Kidney (tissue), 14 donors: ENCODE measurements around the gene LPAR3. TPM values are rescaled to one million over a fixed set of nuclear protein-coding genes. Genes with fewer than 3 reads are reported as not detected.

Source experiments
- DNase-seq, 5 donors: peaks; one replicate each; pipeline ENCODE4 v3.0.0-alpha.2; 2013 to 2020
- FAIRE-seq: peaks from 2 replicates; lab custom pipeline; 2012; peaks lifted over from hg19 to GRCh38; lab: Jason Lieb, UNC
- H3K27ac ChIP-seq, 2 donors: one replicate each; pipeline ENCODE4 v1.7.0; 2013; ENCODE audit warnings: low read depth in 2 of 2, low read length in 2 of 2, inconsistent platforms in 1 of 2
- H3K27me3 ChIP-seq: one replicate; pipeline ENCODE4 v1.7.1; 2013; ENCODE audit warnings: low read length, inconsistent platforms; ENCODE audit not compliant: control insufficient read depth, insufficient read depth
- H3K36me3 ChIP-seq, 3 donors: one replicate each; pipeline versions ENCODE4 v1.7.0 to v1.7.1; 2013; ENCODE audit warnings: low read length in 3 of 3, control low read depth in 1 of 3, inconsistent platforms in 1 of 3; ENCODE audit not compliant: insufficient read depth in 3 of 3, control insufficient read depth in 2 of 3
- H3K4me1 ChIP-seq, 3 donors: one replicate each; pipeline versions ENCODE4 v1.7.0 to v1.7.1; 2013; ENCODE audit warnings: low read length in 3 of 3, inconsistent platforms in 1 of 3, low read depth in 1 of 3; ENCODE audit not compliant: control insufficient read depth in 2 of 3, insufficient read depth in 2 of 3
- H3K4me3 ChIP-seq, 3 donors: one replicate each; pipeline versions ENCODE4 v1.7.0 to v1.8.1; 2013; ENCODE audit warnings: low read length in 3 of 3, control low read depth in 1 of 3, inconsistent platforms in 1 of 3
- H3K9ac ChIP-seq, 3 donors: one replicate each; pipeline versions ENCODE4 v1.7.0 to v1.7.1; 2013; ENCODE audit warnings: low read length in 3 of 3, control low read depth in 1 of 3, inconsistent platforms in 1 of 3
- H3K9me3 ChIP-seq, 3 donors: one replicate each; pipeline versions ENCODE4 v1.7.0 to v1.7.1; 2013; ENCODE audit warnings: low read length in 3 of 3, control low read depth in 1 of 3, inconsistent platforms in 1 of 3; ENCODE audit not compliant: control insufficient read depth in 2 of 3, insufficient read depth in 1 of 3
- CTCF ChIP-seq: IDR thresholded peaks from 3 replicates; pipeline ENCODE4 v1.5.1; 2012; ENCODE audit warnings: mild to moderate bottlenecking, moderate library complexity, borderline replicate concordance; ENCODE audit not compliant: insufficient read depth; ENCODE audit errors: extremely low read depth
- intact Hi-C: fragments of 100-400 bp; cut with DNase I; formaldehyde crosslinking; loops from one replicate; pipeline ENCODE4 v1.11.1; 2022
- polyA plus RNA-seq: library from polyadenylated mRNA; stranded (reverse); fragments of 350-450 nt; fragmentation: Illumina TruSeq; extraction: RNeasy Lipid Tissue Mini Kit (QIAGEN cat#74804); gene quantifications from one replicate; pipeline ENCODE4 v1.2.3, GENCODE V29; 2014; ENCODE audit warnings: low read depth, low replicate concordance; ENCODE audit not compliant: insufficient read depth
- total RNA-seq: library from RNA; stranded (reverse); fragmentation: NEBNext Ultra II Directional; extraction: Animal tissue kit (Norgen Biotek cat#: 25700); gene quantifications from one replicate; pipeline ENCODE4 v1.2.1, GENCODE V29; 2021
- donor health status: control.
- donor health status: control.
- donor health status: control.
- donor health status: control.
- donor health status: control.
- donor health status: DM: yes; HTN: yes; CAD: no.
- donor health status: Normal renal cell carcinoma (clear cell type).

The LPAR3 gene
- total and polyA plus RNA-seq, 2 donors from 2014 or later: 0.22 TPM; not detected in 1

- Histone ChIP-seq H3K4me3 (no peak overlapping the region), H3K9ac (no peak overlapping the region), H3K27me3 (no peaks in the 10 kb centered on the region), H3K9me3 (no peaks in the 10 kb centered on the region), H3K4me1 (no peaks in the 10 kb centered on the region), H3K36me3 (no peaks in the 10 kb centered on the region), H3K27ac (no peak overlapping the region)
- intact Hi-C loops: no loop called here
- DNase-seq (no peak), FAIRE-seq (no peak)
- TF ChIP-seq CTCF: no peak
Observed at GRCh38 chr1:84861988-84862644, 30.9 kb downstream of the LPAR3 start.

- Histone ChIP-seq H3K4me3 (no peak overlapping the region), H3K9ac (no peak overlapping the region), H3K9me3 (no peaks in the 10 kb centered on the region), H3K4me1 (no peaks in the 10 kb centered on the region), H3K36me3 (no peaks in the 10 kb centered on the region), H3K27ac (no peak overlapping the region), H3K27me3 (no peaks in the 10 kb centered on the region)
- DNase-seq: no peak
- intact Hi-C loops: no loop called here
- TF ChIP-seq CTCF: no peak
- FAIRE-seq: no peak
Observed at GRCh38 chr1:84861516-84861915, 31.5 kb downstream of the LPAR3 start.

GRCh38 chr1:84859866-84860265 is 33.1 kb downstream of the LPAR3 start:
- TF ChIP-seq CTCF: no peak
- H3K4me1 ChIP-seq: no peaks in the 10 kb centered on the region
- no peak overlapping the region for H3K4me3 ChIP-seq
- H3K27me3 ChIP-seq: no peaks in the 10 kb centered on the region
- FAIRE-seq (no peak), DNase-seq (peak in 2 of 5 donors; percentile 17 to 29)
- intact Hi-C loops: no loop called here
- H3K9me3 ChIP-seq: no peaks in the 10 kb centered on the region
- no peaks in the 10 kb centered on the region for H3K36me3 ChIP-seq
- H3K9ac ChIP-seq: no peak overlapping the region
- no peak overlapping the region for H3K27ac ChIP-seq

- Histone ChIP-seq H3K9ac (no peak overlapping the region), H3K36me3 (no peaks in the 10 kb centered on the region), H3K27ac (no peak overlapping the region), H3K9me3 (no peaks in the 10 kb centered on the region), H3K4me3 (no peak overlapping the region), H3K27me3 (no peaks in the 10 kb centered on the region), H3K4me1 (no peaks in the 10 kb centered on the region)
- no peak for DNase-seq
- no peak for FAIRE-seq
- intact Hi-C loops: no loop called here
- no peak for TF ChIP-seq CTCF
Observed at GRCh38 chr1:84857906-84858305, 35.1 kb downstream of the LPAR3 start.
